T-cell (primary cell): ENCODE results near the gene AXIN1. TPM values are rescaled to one million over a fixed set of nuclear protein-coding genes. Genes with fewer than 3 reads are reported as not detected.

ENCODE experiments used
- ATAC-seq, 4 experiments: fragments of 200-7000 bp in 3 of 4; fragments of 150-1000 bp in 1 of 4; cut with Tn5 transposase; replicated peaks in 1 of 4; 1 replicate in 3 of 4; 2 replicates in 1 of 4; pipeline ENCODE4 v1.10.0; 2021; ENCODE audit warnings: moderate library complexity in 3 of 4, mild to moderate bottlenecking in 2 of 4, moderate number of reproducible peaks in 1 of 4
- CTCF ChIA-PET, 2 donors: fragments of 300-600 bp; sonication (Branson Sonifier 250); formaldehyde crosslinking; loops; one replicate each; lab custom pipeline; 2022; ENCODE audit warnings: antibody characterized with exemption in 2 of 2; lab: Charles Lee
- POLR2A ChIA-PET, 2 donors: fragments of 300-600 bp; sonication (Branson Sonifier 250); formaldehyde crosslinking; loops; one replicate each; lab custom pipeline; 2022; ENCODE audit warnings: antibody characterized with exemption in 2 of 2; lab: Charles Lee
- DNase-seq, 35 experiments: peaks; one replicate each; pipeline versions ENCODE4 v3.0.0 to v3.0.0-alpha.2; 2013 to 2023
- H3K27ac ChIP-seq: one replicate; pipeline ENCODE4 v1.5.1; 2013; ENCODE audit warnings: low read length
- H3K27me3 ChIP-seq, 2 experiments: replicated peaks in 1 of 2; 1 replicate in 1 of 2; 2 replicates in 1 of 2; pipeline versions ENCODE4 v1.6.1 to v1.7.0; 2013; ENCODE audit warnings: low read length in 1 of 2, mixed read lengths in 1 of 2; ENCODE audit not compliant: control insufficient read depth in 2 of 2, insufficient read depth in 2 of 2; ENCODE audit errors: extremely low read depth in 1 of 2
- H3K36me3 ChIP-seq, 2 donors: 1 replicate in 1 of 2; 2 replicates in 1 of 2; pipeline versions ENCODE4 v1.6.1 to v1.7.0; 2013; ENCODE audit warnings: low read length in 1 of 2; ENCODE audit not compliant: control insufficient read depth in 2 of 2, insufficient read depth in 1 of 2; ENCODE audit errors: extremely low read depth in 1 of 2
- H3K4me1 ChIP-seq, 2 experiments: 1 replicate in 1 of 2; 2 replicates in 1 of 2; pipeline versions ENCODE4 v1.6.1 to v1.7.0; 2013; ENCODE audit warnings: low read length in 2 of 2, mixed read lengths in 1 of 2; ENCODE audit not compliant: insufficient read depth in 2 of 2, control insufficient read depth in 1 of 2; ENCODE audit errors: extremely low read depth in 1 of 2
- H3K4me3 ChIP-seq, 2 donors: 1 replicate in 1 of 2; 2 replicates in 1 of 2; pipeline versions ENCODE4 v1.5.1 to v1.7.0; 2013; ENCODE audit warnings: mild to moderate bottlenecking in 2 of 2, low read length in 1 of 2, moderate library complexity in 1 of 2; ENCODE audit not compliant: control insufficient read depth in 1 of 2; ENCODE audit errors: extremely low read depth in 1 of 2
- H3K9me3 ChIP-seq: 2 replicates; pipeline ENCODE4 v1.7.0; 2013
- H3K27ac Mint-ChIP-seq, 2 donors: one replicate each; pipeline ENCODE4 v1.8.0; 2020 to 2021; ENCODE audit warnings: mild to moderate bottlenecking in 2 of 2, mixed read lengths in 2 of 2
- H3K27me3 Mint-ChIP-seq, 2 donors: one replicate each; pipeline ENCODE4 v1.8.0; 2021 to 2022; ENCODE audit warnings: mixed read lengths in 2 of 2
- H3K36me3 Mint-ChIP-seq: one replicate; pipeline ENCODE4 v1.8.0; 2021; ENCODE audit warnings: mixed read lengths
- H3K4me1 Mint-ChIP-seq, 3 donors: one replicate each; pipeline ENCODE4 v1.8.0; 2020 to 2022; ENCODE audit warnings: mixed read lengths in 3 of 3, mild to moderate bottlenecking in 1 of 3
- H3K4me3 Mint-ChIP-seq, 3 donors: one replicate each; pipeline ENCODE4 v1.8.0; 2020 to 2022; ENCODE audit warnings: mild to moderate bottlenecking in 3 of 3, mixed read lengths in 3 of 3, moderate library complexity in 3 of 3
- H3K9me3 Mint-ChIP-seq, 3 donors: one replicate each; pipeline ENCODE4 v1.8.0; 2020 to 2022; ENCODE audit warnings: mixed read lengths in 3 of 3
- WGBS: methylation state at CpG from one replicate; pipeline ENCODE4 v1.1.5; 2013; ENCODE audit warnings: missing lambda C conversion rate; ENCODE audit not compliant: insufficient coverage; 5-methylcytosine and 5-hydroxymethylcytosine counted together
- total RNA-seq, 35 experiments: library from RNA in 6 of 35; stranded (reverse) in 6 of 35; fragments of 120-200 nt in 1 of 35; gene quantifications; one replicate each; pipeline versions ENCODE4 v1.2.1 to v1.2.4 and lab custom pipeline; 2013 to 2026

Gene AXIN1
- total RNA-seq, 5 donors from 2014 or later (not counting 1 experiment from before 2014, with no cell fraction given): 38.5 to 58.9 (median 50.4) TPM

GRCh38 chr16:324201-324450 lies 28.4 kb downstream of the AXIN1 start:
- no peaks in the 10 kb centered on the region for H3K27me3 Mint-ChIP-seq
- H3K9me3 Mint-ChIP-seq: no peaks in the 10 kb centered on the region
- peak overlapping the region; percentile 67 to 80 (median 70) for H3K4me3 Mint-ChIP-seq
- ChIA-PET CTCF (no interaction called here), POLR2A (no interaction called here)
- DNase-seq: peak in 1 of 35 experiments; percentile 9
- WGBS: 95% methylated on average over 17 of the region's 17 CpGs
- H3K27ac Mint-ChIP-seq: peak overlapping the region; percentile 80 to 91
- Histone ChIP-seq H3K4me1 (peaks cover 27 to 83% of the 10 kb centered on the region in 2 experiments), H3K4me3 (peak overlapping the region; percentile 53 to 60), H3K36me3 (peaks cover 0 to under 1% of the 10 kb centered on the region in 2 donors), H3K27ac (peak overlapping the region; percentile 84), H3K27me3 (no peaks in the 10 kb centered on the region), H3K9me3 (no peaks in the 10 kb centered on the region)
- peaks cover 69 to 77% (median 72%) of the 10 kb centered on the region in 3 donors for H3K4me1 Mint-ChIP-seq
- H3K36me3 Mint-ChIP-seq: peaks cover 8% of the 10 kb centered on the region
- ATAC-seq: no peak

- no peaks in the 10 kb centered on the region for H3K27me3 Mint-ChIP-seq
- no peaks in the 10 kb centered on the region for H3K9me3 Mint-ChIP-seq
- Histone ChIP-seq H3K27ac (no peak overlapping the region), H3K27me3 (no peaks in the 10 kb centered on the region), H3K9me3 (no peaks in the 10 kb centered on the region), H3K4me3 (no peak overlapping the region), H3K4me1 (peaks cover 29 to 81% of the 10 kb centered on the region in 2 experiments), H3K36me3 (peaks cover 0 to 14% of the 10 kb centered on the region in 2 donors)
- no peak for DNase-seq
- CTCF ChIA-PET: no interaction called here
- H3K4me3 Mint-ChIP-seq: peak overlapping the region in 1 of 3 donors; percentile 80
- peak overlapping the region; percentile 59 to 76 for H3K27ac Mint-ChIP-seq
- H3K36me3 Mint-ChIP-seq: peaks cover 12% of the 10 kb centered on the region
- POLR2A ChIA-PET: no interaction called here
- WGBS: 98% methylated on average over 13 of the region's 13 CpGs
- no peak for ATAC-seq
- peaks cover 76 to 83% (median 80%) of the 10 kb centered on the region in 3 donors for H3K4me1 Mint-ChIP-seq
These were observed 29.9 kb downstream of the AXIN1 start for GRCh38 chr16:322476-323143.

GRCh38 chr16:321532-321931 lies 31.0 kb downstream of the AXIN1 start:
- peak in 1 of 35 experiments; percentile 27 for DNase-seq

GRCh38 chr16:320206-320605 lies 32.3 kb downstream of the AXIN1 start:
- Mint-ChIP-seq H3K36me3 (peaks cover 13% of the 10 kb centered on the region), H3K9me3 (no peaks in the 10 kb centered on the region), H3K27ac (peak overlapping the region; percentile 48 to 74), H3K4me1 (peaks cover 66 to 76% (median 71%) of the 10 kb centered on the region in 3 donors), H3K27me3 (no peaks in the 10 kb centered on the region), H3K4me3 (peak overlapping the region in 1 of 3 donors; percentile 24)
- ChIA-PET POLR2A (no interaction called here), CTCF (interaction anchor here in 1 of 2 donors (1.3 kb wide), 1 partner anchor 213 kb away, joined by 3 read pairs; no protein-coding TSS in a partner anchor)
- peaks cover 0 to 23% of the 10 kb centered on the region in 2 donors for H3K36me3 ChIP-seq
- H3K4me1 ChIP-seq: peaks cover 21 to 67% of the 10 kb centered on the region in 2 experiments
- H3K27me3 ChIP-seq: no peaks in the 10 kb centered on the region
- DNase-seq (no peak), ATAC-seq (no peak)
- no peaks in the 10 kb centered on the region for H3K9me3 ChIP-seq
- WGBS: 100% methylated on average over 1 of the region's 5 CpGs
- H3K4me3 ChIP-seq: no peak overlapping the region
- H3K27ac ChIP-seq: no peak overlapping the region

More at GRCh38 chr16:321532-321931, 31.0 kb downstream of the AXIN1 start:
- Histone ChIP-seq H3K9me3 (no peaks in the 10 kb centered on the region), H3K4me3 (no peak overlapping the region), H3K4me1 (peaks cover 27 to 80% of the 10 kb centered on the region in 2 experiments), H3K27ac (peak overlapping the region; percentile 1), H3K27me3 (no peaks in the 10 kb centered on the region), H3K36me3 (peaks cover 0 to 23% of the 10 kb centered on the region in 2 donors)
- ChIA-PET POLR2A (no interaction called here), CTCF (no interaction called here)
- Mint-ChIP-seq H3K9me3 (no peaks in the 10 kb centered on the region), H3K36me3 (peaks cover 12% of the 10 kb centered on the region), H3K4me1 (peaks cover 72 to 82% (median 75%) of the 10 kb centered on the region in 3 donors), H3K27me3 (no peaks in the 10 kb centered on the region), H3K4me3 (peak overlapping the region in 1 of 3 donors; percentile 32), H3K27ac (peak overlapping the region in 1 of 2 donors; percentile 56)
- 100% methylated on average over 2 of the region's 9 CpGs for WGBS
- no peak for ATAC-seq

- Mint-ChIP-seq H3K36me3 (peaks cover 24% of the 10 kb centered on the region), H3K4me1 (peaks cover 55 to 67% (median 65%) of the 10 kb centered on the region in 3 donors), H3K9me3 (no peaks in the 10 kb centered on the region), H3K27ac (peak overlapping the region in 1 of 2 donors; percentile 34), H3K4me3 (no peak overlapping the region), H3K27me3 (no peaks in the 10 kb centered on the region)
- Histone ChIP-seq H3K4me3 (no peak overlapping the region), H3K9me3 (no peaks in the 10 kb centered on the region), H3K27me3 (no peaks in the 10 kb centered on the region), H3K4me1 (peaks cover 9 to 55% of the 10 kb centered on the region in 2 experiments), H3K27ac (no peak overlapping the region), H3K36me3 (peaks cover 5 to 33% of the 10 kb centered on the region in 2 donors)
- ATAC-seq (no peak), DNase-seq (no peak)
- CTCF ChIA-PET: interaction anchor here in 1 of 2 donors (1.3 kb wide), 1 partner anchor 212 kb away, joined by 3 read pairs; no protein-coding TSS in a partner anchor
- POLR2A ChIA-PET: no interaction called here
- 95% methylated on average over 20 of the region's 22 CpGs for WGBS
These were observed 33.9 kb downstream of the AXIN1 start for GRCh38 chr16:318628-319027.

GRCh38 chr16:317583-317982 lies 34.9 kb downstream of the AXIN1 start:
- no peak for DNase-seq
- ChIA-PET POLR2A (no interaction called here), CTCF (interaction anchor here in 1 of 2 donors (0.5 kb wide), 1 partner anchor 78 kb away, joined by 3 read pairs; no protein-coding TSS in a partner anchor)
- H3K27me3 Mint-ChIP-seq: no peaks in the 10 kb centered on the region
- Histone ChIP-seq H3K9me3 (no peaks in the 10 kb centered on the region), H3K4me3 (no peak overlapping the region), H3K36me3 (peaks cover 5 to 44% of the 10 kb centered on the region in 2 donors), H3K27me3 (no peaks in the 10 kb centered on the region), H3K27ac (no peak overlapping the region), H3K4me1 (peaks cover 9 to 50% of the 10 kb centered on the region in 2 experiments)
- ATAC-seq: peak in 1 of 4 experiments; percentile 33
- WGBS: 100% methylated on average over 4 of the region's 5 CpGs
- no peak overlapping the region for H3K4me3 Mint-ChIP-seq
- H3K27ac Mint-ChIP-seq: peak overlapping the region; percentile 3 to 34
- peaks cover 49 to 61% (median 54%) of the 10 kb centered on the region in 3 donors for H3K4me1 Mint-ChIP-seq
- H3K36me3 Mint-ChIP-seq: peaks cover 29% of the 10 kb centered on the region
- no peaks in the 10 kb centered on the region for H3K9me3 Mint-ChIP-seq
